HCT116 (cell line): ENCODE measurements around the gene PDGFA.

Experiments used
- CTCF ChIP-seq, 3 experiments: fragments of 200-600 bp in 1 of 3; sonication (generic) in 1 of 3; IDR thresholded peaks in 2 of 3; conservative IDR thresholded peaks in 1 of 3; 2 replicates each; pipeline ENCODE4 v1.5.1; 2012 to 2017; ENCODE audit warnings: low read depth in 2 of 3, low read length in 2 of 3, antibody characterized with exemption in 1 of 3, borderline replicate concordance in 1 of 3, control low read depth in 1 of 3, mild to moderate bottlenecking in 1 of 3, mixed read lengths in 1 of 3, mixed run types in 1 of 3, moderate library complexity in 1 of 3; ENCODE audit not compliant: insufficient read depth in 1 of 3
- EZH2 ChIP-seq: fragments of 200-600 bp; sonication (generic); IDR thresholded peaks from 2 replicates; pipeline ENCODE4 v1.6.1; 2017; ENCODE audit warnings: antibody characterized with exemption, mixed run types
- JUND ChIP-seq: IDR thresholded peaks from 2 replicates; pipeline ENCODE4 v1.6.1; 2012
- POLR2A ChIP-seq: IDR thresholded peaks from 2 replicates; pipeline ENCODE4 v1.7.0; 2011; ENCODE audit warnings: borderline replicate concordance; ENCODE audit not compliant: insufficient read depth, insufficient read length; ENCODE audit errors: extremely low read depth
- POLR2AphosphoS5 ChIP-seq: IDR thresholded peaks from 2 replicates; pipeline ENCODE4 v1.6.1; 2011; ENCODE audit warnings: mild to moderate bottlenecking, low read depth, low read length, moderate library complexity
- REST ChIP-seq: IDR thresholded peaks from 2 replicates; pipeline ENCODE4 v1.6.1; 2012; ENCODE audit warnings: low read depth
- SIN3A ChIP-seq: IDR thresholded peaks from 2 replicates; pipeline ENCODE4 v1.6.1; 2012; ENCODE audit warnings: low read depth
- YY1 ChIP-seq: IDR thresholded peaks from 2 replicates; pipeline ENCODE4 v1.6.1; 2011; ENCODE audit warnings: low read length, low read depth, moderate library complexity, mild to moderate bottlenecking; ENCODE audit not compliant: insufficient replicate concordance; ENCODE audit errors: extremely low read depth
- ZBTB33 ChIP-seq: IDR thresholded peaks from 2 replicates; pipeline ENCODE4 v1.6.1; 2011; ENCODE audit warnings: mild to moderate bottlenecking, low read length, moderate library complexity; ENCODE audit not compliant: insufficient replicate concordance; ENCODE audit errors: extremely low read depth

- TF ChIP-seq ZBTB33 = no peak
- no peak for TF ChIP-seq CTCF (IDR thresholded peaks at IDR 0.05 in 2 of 3, conservative IDR thresholded peaks at IDR 0.05 in 1 of 3; ENCODE audit: borderline replicate concordance in 1 of 3, insufficient read depth in 1 of 3, low read depth in 2 of 3, low read length in 2 of 3)
- TF ChIP-seq JUND = no peak
- no peak for TF ChIP-seq EZH2
- TF ChIP-seq POLR2AphosphoS5 = no peak
- no peak for TF ChIP-seq POLR2A
- TF ChIP-seq REST = no peak
- no peak for TF ChIP-seq SIN3A
- no peak for TF ChIP-seq YY1
Observed at GRCh38 chr7:447523-447922, 72.1 kb downstream of the PDGFA start.
